Smooth muscle cell (in vitro differentiated cells): ENCODE measurements around the gene UNC45A. TPM values are rescaled to one million over a fixed set of nuclear protein-coding genes. Genes with fewer than 3 reads are reported as not detected.

ENCODE experiments used
- DNase-seq: peaks from one replicate; lab custom pipeline; 2025; ENCODE audit not compliant: unreplicated experiment; lab: John Stamatoyannopoulos, UW
- H2AFZ ChIP-seq: fragments of 200-600 bp; sonication (generic); 2 replicates; pipeline ENCODE4 v1.6.0; 2016; ENCODE audit warnings: antibody characterized with exemption, low read depth, mild to moderate bottlenecking
- H3F3A ChIP-seq: fragments of 200-600 bp; sonication (generic); 2 replicates; pipeline ENCODE4 v1.6.0; 2017; ENCODE audit warnings: antibody characterized with exemption, low read depth
- H3K27ac ChIP-seq: fragments of 200-600 bp; sonication (generic); 2 replicates; pipeline ENCODE4 v1.5.1; 2016; ENCODE audit warnings: low read depth, mild to moderate bottlenecking
- H3K27me3 ChIP-seq: fragments of 200-600 bp; sonication (generic); 2 replicates; pipeline ENCODE4 v1.6.1; 2016; ENCODE audit warnings: low read depth, mild to moderate bottlenecking
- H3K36me3 ChIP-seq: fragments of 200-600 bp; sonication (generic); 2 replicates; pipeline ENCODE4 v1.5.1; 2016; ENCODE audit warnings: low read depth
- H3K4me1 ChIP-seq: fragments of 200-600 bp; sonication (generic); 2 replicates; pipeline ENCODE4 v1.5.1; 2016; ENCODE audit warnings: low read depth
- H3K4me2 ChIP-seq: fragments of 200-600 bp; sonication (generic); 2 replicates; pipeline ENCODE4 v1.6.0; 2016; ENCODE audit warnings: mild to moderate bottlenecking
- H3K4me3 ChIP-seq: fragments of 200-600 bp; sonication (generic); 2 replicates; pipeline ENCODE4 v1.5.1; 2016; ENCODE audit warnings: mild to moderate bottlenecking
- H3K79me2 ChIP-seq: fragments of 200-600 bp; sonication (generic); 2 replicates; pipeline ENCODE4 v1.6.0; 2016; ENCODE audit warnings: low read depth, mild to moderate bottlenecking
- H3K9ac ChIP-seq: fragments of 200-600 bp; sonication (generic); 2 replicates; pipeline ENCODE4 v1.6.0; 2016; ENCODE audit warnings: low read depth
- H3K9me3 ChIP-seq: fragments of 200-600 bp; sonication (generic); replicated peaks from 2 replicates; pipeline ENCODE4 v1.5.1; 2016; ENCODE audit warnings: low read depth
- H4K20me1 ChIP-seq: fragments of 200-600 bp; sonication (generic); 2 replicates; pipeline ENCODE4 v1.6.0; 2016; ENCODE audit warnings: low read depth
- CTCF ChIP-seq: fragments of 200-600 bp; sonication (generic); IDR thresholded peaks from 2 replicates; pipeline ENCODE4 v1.5.1; 2017; ENCODE audit warnings: borderline replicate concordance, mild to moderate bottlenecking, antibody characterized with exemption; ENCODE audit not compliant: insufficient read depth, poor library complexity, severe bottlenecking
- WGBS: methylation state at CpG from one replicate; pipeline ENCODE4 v1.1.7; 2016; ENCODE audit warnings: low lambda C conversion rate; 5-methylcytosine and 5-hydroxymethylcytosine counted together
- polyA plus RNA-seq: library from polyadenylated mRNA; unstranded; fragments of >200 nt; fragmentation: Nextera tagmentation; extraction: Ambion mirVana; gene quantifications from 2 replicates; pipeline ENCODE4 v1.2.1, GENCODE V29; 2016
- total RNA-seq: library from RNA; depleted of rRNA; stranded (reverse); fragments of >200 nt; gene quantifications from 2 replicates; pipeline ENCODE4 v1.2.3, GENCODE V29; 2014

The UNC45A gene
- total and polyA plus RNA-seq, 2 experiments from 2014 or later = 57.5 to 66.6 TPM

- H4K20me1 ChIP-seq = peaks cover 4% of the 10 kb centered on the region
- no peak overlapping the region for H3K27ac ChIP-seq
- H2AFZ ChIP-seq = no peak overlapping the region
- H3F3A ChIP-seq = no peaks in the 10 kb centered on the region
- H3K36me3 ChIP-seq = no peaks in the 10 kb centered on the region
- H3K79me2 ChIP-seq = no peaks in the 10 kb centered on the region
- TF ChIP-seq CTCF = no peak
- H3K4me2 ChIP-seq = no peak overlapping the region
- H3K4me1 ChIP-seq = no peaks in the 10 kb centered on the region
- no peaks in the 10 kb centered on the region for H3K9me3 ChIP-seq
- WGBS = 96% methylated on average over 6 of the region's 6 CpGs
- H3K4me3 ChIP-seq = no peak overlapping the region
- no peak for DNase-seq
- H3K9ac ChIP-seq = no peak overlapping the region
- no peaks in the 10 kb centered on the region for H3K27me3 ChIP-seq
Measured at GRCh38 chr15:90950676-90951075, 15.6 kb downstream of the UNC45A start.

GRCh38 chr15:90952901-90953677 is 18.0 kb downstream of the UNC45A start:
- Histone ChIP-seq H3K4me3 (no peak overlapping the region), H3K4me1 (peaks cover 17% of the 10 kb centered on the region), H3K9me3 (no peaks in the 10 kb centered on the region), H3K4me2 (no peak overlapping the region), H3F3A (peaks cover 5% of the 10 kb centered on the region), H3K36me3 (no peaks in the 10 kb centered on the region), H4K20me1 (peaks cover 9% of the 10 kb centered on the region), H2AFZ (no peak overlapping the region), H3K27me3 (no peaks in the 10 kb centered on the region), H3K9ac (no peak overlapping the region), H3K79me2 (no peaks in the 10 kb centered on the region), H3K27ac (no peak overlapping the region)
- no peak for TF ChIP-seq CTCF
- WGBS = 96% methylated on average over 14 of the region's 14 CpGs
- no peak for DNase-seq

- Histone ChIP-seq H3K4me2 (peak overlapping the region; percentile 94), H3K9me3 (no peaks in the 10 kb centered on the region), H3F3A (peaks cover 5% of the 10 kb centered on the region), H4K20me1 (peaks cover 9% of the 10 kb centered on the region), H3K27me3 (no peaks in the 10 kb centered on the region), H3K9ac (no peak overlapping the region), H3K36me3 (no peaks in the 10 kb centered on the region), H3K4me3 (peak overlapping the region; percentile 72), H2AFZ (no peak overlapping the region), H3K4me1 (peaks cover 17% of the 10 kb centered on the region), H3K27ac (peak overlapping the region; percentile 79), H3K79me2 (no peaks in the 10 kb centered on the region)
- WGBS = 73% methylated on average over 16 of the region's 16 CpGs
- no peak for TF ChIP-seq CTCF
- DNase-seq = no peak
Measured at GRCh38 chr15:90953947-90954711, 19.0 kb downstream of the UNC45A start.
